Stomach (tissue), 4 donors: ENCODE data around the gene MCM5.

Experiments used
- CTCF ChIP-seq, 7 experiments: fragments of 450-650 bp in 4 of 7; fragments of 200-600 bp in 3 of 7; sonication (generic) in 3 of 7; IDR thresholded peaks; one replicate each; pipeline ENCODE4 v1.5.1; 2016 to 2019; ENCODE audit warnings: antibody characterized with exemption in 7 of 7, control low read depth in 2 of 7, mild to moderate bottlenecking in 1 of 7
- EP300 ChIP-seq: sonication (generic); formaldehyde crosslinking; IDR thresholded peaks from one replicate; pipeline ENCODE4 v1.6.1; 2017; ENCODE audit warnings: antibody characterized with exemption
- POLR2A ChIP-seq, 4 donors: fragments of 450-650 bp; IDR thresholded peaks; one replicate each; pipeline ENCODE4 v1.6.1; 2016; ENCODE audit warnings: antibody characterized with exemption in 4 of 4, control low read depth in 2 of 4, mild to moderate bottlenecking in 1 of 4, moderate library complexity in 1 of 4

GRCh38 chr22:35467681-35468434 lies 67.9 kb downstream of the MCM5 start:
- TF ChIP-seq EP300, result no peak
- no peak for TF ChIP-seq CTCF (IDR thresholded peaks at IDR 0.05)
- no peak for TF ChIP-seq POLR2A (IDR thresholded peaks at IDR 0.05)
